PC-9 (cell line): ENCODE results near the gene HOXD3.

Experiments
- CTCF ChIP-seq: fragments of 200-600 bp; sonication (generic); conservative IDR thresholded peaks from 2 replicates; pipeline ENCODE4 v1.6.1; 2017; ENCODE audit warnings: mixed run types, antibody characterized with exemption, mild to moderate bottlenecking, moderate library complexity
- EZH2 ChIP-seq: fragments of 200-600 bp; sonication (generic); IDR thresholded peaks from 2 replicates; pipeline ENCODE4 v1.8.0; 2017; ENCODE audit warnings: antibody characterized with exemption, low read depth

GRCh38 chr2:176131848-176132158 lies 25.3 kb upstream of the HOXD3 start:
- no peak for TF ChIP-seq CTCF
- TF ChIP-seq EZH2, result no peak
